Mesothelial cell of epicardium (in vitro differentiated cells): Measurements from ENCODE around the gene ATP5F1C. TPM values are rescaled to one million over a fixed set of nuclear protein-coding genes. Genes with fewer than 3 reads are reported as not detected.

ENCODE experiments used
- DNase-seq, 2 experiments: peaks; one replicate each; pipeline ENCODE4 v3.0.0; 2021; ENCODE audit warnings: low spot score in 2 of 2; ENCODE audit not compliant: unreplicated experiment in 2 of 2
- H3K27ac Mint-ChIP-seq: 2 replicates; pipeline ENCODE4 v1.8.0; 2021; ENCODE audit warnings: mixed read lengths
- H3K27me3 Mint-ChIP-seq: 2 replicates; pipeline ENCODE4 v1.8.0; 2021; ENCODE audit warnings: low read depth, mixed read lengths
- H3K36me3 Mint-ChIP-seq: 2 replicates; pipeline ENCODE4 v1.8.0; 2021; ENCODE audit warnings: mixed read lengths
- H3K4me1 Mint-ChIP-seq: 2 replicates; pipeline ENCODE4 v1.8.0; 2021; ENCODE audit warnings: mixed read lengths
- H3K4me3 Mint-ChIP-seq: 2 replicates; pipeline ENCODE4 v1.8.0; 2021; ENCODE audit warnings: mild to moderate bottlenecking, moderate library complexity, mixed read lengths
- H3K9me3 Mint-ChIP-seq: 2 replicates; pipeline ENCODE4 v1.8.0; 2021; ENCODE audit warnings: mixed read lengths
- total RNA-seq: library from RNA; stranded (reverse); gene quantifications from 3 replicates; pipeline ENCODE4 v1.2.1, GENCODE V29; 2021
- TF ChIP-seq, protein P1 (sequence below): fragments of 200-600 bp; sonication (generic); IDR thresholded peaks from one replicate; pipeline ENCODE4 v1.5.0; 2021; ENCODE audit warnings: antibody characterized with exemption; ENCODE audit not compliant: unreplicated experiment

The ATP5F1C gene
- total RNA-seq, 1 donor from 2014 or later = 184 TPM

DNA sequence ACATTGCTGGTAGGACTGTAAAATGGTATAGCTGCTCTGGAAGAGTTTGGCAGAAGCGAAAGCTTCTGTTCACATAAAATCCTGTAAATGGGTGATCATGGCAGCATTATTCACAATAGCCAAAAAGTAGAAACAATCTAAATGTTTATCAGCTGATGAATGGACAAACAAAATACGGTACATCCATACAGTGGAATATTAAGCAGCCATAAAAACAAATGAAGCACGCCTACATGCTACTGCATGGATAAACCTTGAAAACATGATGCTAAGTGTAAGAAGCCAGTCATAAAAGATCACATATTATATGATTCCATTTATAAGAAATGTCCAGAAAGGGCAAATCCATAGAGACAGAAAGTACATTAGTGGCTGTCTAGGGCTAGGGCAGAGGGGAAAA lies 32.9 kb upstream of the ATP5F1C start:
- no peak for DNase-seq
- Mint-ChIP-seq H3K36me3 (peaks cover 59% of the 10 kb centered on the region), H3K27ac (no peak overlapping the region), H3K9me3 (peaks cover 11% of the 10 kb centered on the region), H3K4me1 (no peaks in the 10 kb centered on the region), H3K27me3 (no peaks in the 10 kb centered on the region), H3K4me3 (no peak overlapping the region)
- TF ChIP-seq, protein P1, sequence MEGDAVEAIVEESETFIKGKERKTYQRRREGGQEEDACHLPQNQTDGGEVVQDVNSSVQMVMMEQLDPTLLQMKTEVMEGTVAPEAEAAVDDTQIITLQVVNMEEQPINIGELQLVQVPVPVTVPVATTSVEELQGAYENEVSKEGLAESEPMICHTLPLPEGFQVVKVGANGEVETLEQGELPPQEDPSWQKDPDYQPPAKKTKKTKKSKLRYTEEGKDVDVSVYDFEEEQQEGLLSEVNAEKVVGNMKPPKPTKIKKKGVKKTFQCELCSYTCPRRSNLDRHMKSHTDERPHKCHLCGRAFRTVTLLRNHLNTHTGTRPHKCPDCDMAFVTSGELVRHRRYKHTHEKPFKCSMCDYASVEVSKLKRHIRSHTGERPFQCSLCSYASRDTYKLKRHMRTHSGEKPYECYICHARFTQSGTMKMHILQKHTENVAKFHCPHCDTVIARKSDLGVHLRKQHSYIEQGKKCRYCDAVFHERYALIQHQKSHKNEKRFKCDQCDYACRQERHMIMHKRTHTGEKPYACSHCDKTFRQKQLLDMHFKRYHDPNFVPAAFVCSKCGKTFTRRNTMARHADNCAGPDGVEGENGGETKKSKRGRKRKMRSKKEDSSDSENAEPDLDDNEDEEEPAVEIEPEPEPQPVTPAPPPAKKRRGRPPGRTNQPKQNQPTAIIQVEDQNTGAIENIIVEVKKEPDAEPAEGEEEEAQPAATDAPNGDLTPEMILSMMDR = no peak

DNA sequence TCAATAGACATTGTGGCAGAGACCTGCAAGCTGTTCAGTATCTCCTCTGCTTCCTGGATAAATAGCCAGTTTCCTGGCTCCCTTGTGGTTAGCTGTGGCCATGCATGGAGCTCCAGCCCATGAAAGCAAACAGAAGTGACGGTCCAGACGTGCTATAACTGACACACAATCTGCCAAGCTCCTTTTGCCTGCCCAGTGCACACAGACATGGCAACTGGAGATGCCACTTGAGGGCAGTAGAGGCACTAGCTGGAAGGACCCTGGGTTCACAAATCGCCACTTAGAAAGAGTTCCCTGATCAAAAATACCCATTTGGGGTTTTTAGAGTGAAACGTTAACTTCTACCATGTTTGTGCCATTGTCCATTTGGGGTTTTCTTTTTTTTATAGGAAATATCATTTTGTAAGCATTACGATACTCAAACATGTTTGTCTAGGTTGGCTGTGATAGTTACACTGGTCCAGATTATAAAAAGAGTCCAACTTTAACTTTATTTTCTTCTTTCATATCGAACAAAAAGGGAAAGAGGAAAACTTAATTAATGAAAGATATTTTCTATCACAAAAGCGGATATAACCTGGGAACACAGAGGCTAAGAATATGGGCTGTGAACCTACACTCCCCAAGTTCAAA lies 31.5 kb upstream of the ATP5F1C start:
- H3K27ac Mint-ChIP-seq = no peak overlapping the region
- no peak for DNase-seq
- no peaks in the 10 kb centered on the region for H3K4me1 Mint-ChIP-seq
- H3K27me3 Mint-ChIP-seq = no peaks in the 10 kb centered on the region
- H3K4me3 Mint-ChIP-seq = no peak overlapping the region
- H3K36me3 Mint-ChIP-seq = peaks cover 64% of the 10 kb centered on the region
- TF ChIP-seq, protein P1 = no peak
- H3K9me3 Mint-ChIP-seq = peaks cover 11% of the 10 kb centered on the region

DNA sequence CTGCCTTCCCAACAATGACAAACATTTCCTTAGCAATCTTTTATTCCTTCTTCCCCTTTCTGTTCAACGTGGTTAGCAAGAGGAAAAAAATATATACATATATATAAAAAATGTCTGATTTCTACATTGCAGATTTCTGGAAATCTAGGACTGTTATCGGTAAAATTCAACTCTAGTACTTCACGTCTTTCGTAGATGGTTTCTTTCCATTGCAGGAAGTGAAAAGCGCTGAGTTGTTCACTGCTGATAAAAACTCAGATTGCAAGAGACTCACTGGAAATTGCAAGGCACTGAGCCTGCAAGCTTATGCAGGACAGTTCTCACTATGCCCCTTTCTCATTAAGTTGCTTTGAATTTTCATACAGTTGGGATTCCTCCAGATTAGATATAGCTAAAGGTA lies 24.0 kb upstream of the ATP5F1C start:
- Mint-ChIP-seq H3K9me3 (no peaks in the 10 kb centered on the region), H3K27me3 (no peaks in the 10 kb centered on the region), H3K4me3 (no peak overlapping the region), H3K36me3 (peaks cover 39% of the 10 kb centered on the region), H3K4me1 (peaks cover 16% of the 10 kb centered on the region), H3K27ac (peak overlapping the region; percentile 40)
- TF ChIP-seq, protein P1 = no peak
- no peak for DNase-seq

DNA sequence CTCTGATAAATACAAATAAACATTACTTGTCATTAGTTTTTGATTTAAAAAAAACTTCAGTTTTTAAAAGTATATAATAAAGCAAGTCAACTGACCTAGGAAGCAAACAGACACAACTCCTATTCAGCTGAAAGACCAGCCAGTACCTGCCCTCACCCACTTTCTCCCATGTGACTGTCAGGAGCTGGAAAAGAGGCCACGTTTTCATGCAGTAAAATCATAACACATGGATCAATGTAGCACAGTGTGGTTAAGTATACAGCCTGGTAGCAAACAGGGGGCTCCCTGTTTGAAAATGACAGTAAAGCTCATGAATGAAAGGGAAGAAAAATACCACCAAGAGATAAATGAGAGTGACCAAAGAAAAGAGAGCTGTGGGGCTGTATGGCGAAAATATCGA lies 21.7 kb upstream of the ATP5F1C start:
- no peaks in the 10 kb centered on the region for H3K9me3 Mint-ChIP-seq
- TF ChIP-seq, protein P1 = no peak
- no peak overlapping the region for H3K27ac Mint-ChIP-seq
- no peaks in the 10 kb centered on the region for H3K27me3 Mint-ChIP-seq
- no peak overlapping the region for H3K4me3 Mint-ChIP-seq
- DNase-seq = no peak
- peaks cover 41% of the 10 kb centered on the region for H3K36me3 Mint-ChIP-seq
- H3K4me1 Mint-ChIP-seq = peaks cover 24% of the 10 kb centered on the region

DNA sequence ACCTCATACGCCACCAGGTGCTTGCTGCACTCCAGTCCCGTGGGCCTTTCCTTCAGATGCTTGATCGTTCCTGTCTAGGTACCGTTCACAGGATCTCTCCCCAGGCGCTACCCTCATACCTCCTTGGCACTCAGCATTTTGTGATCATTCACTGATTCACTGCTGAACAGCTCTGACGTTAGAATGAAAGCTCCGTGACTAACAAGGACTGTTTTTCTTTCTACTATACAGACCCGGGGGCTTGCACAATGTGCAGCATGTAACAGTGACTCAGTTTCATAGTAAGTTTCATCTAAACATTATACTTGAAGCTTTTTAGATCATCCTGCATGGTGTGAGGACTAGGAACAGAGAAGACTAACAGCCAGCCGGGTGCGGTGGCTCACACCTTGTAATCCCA lies 20.8 kb upstream of the ATP5F1C start:
- peaks cover 35% of the 10 kb centered on the region for H3K36me3 Mint-ChIP-seq
- H3K27ac Mint-ChIP-seq = no peak overlapping the region
- H3K9me3 Mint-ChIP-seq = no peaks in the 10 kb centered on the region
- TF ChIP-seq, protein P1 = no peak
- DNase-seq = no peak
- no peak overlapping the region for H3K4me3 Mint-ChIP-seq
- H3K27me3 Mint-ChIP-seq = no peaks in the 10 kb centered on the region
- H3K4me1 Mint-ChIP-seq = peaks cover 25% of the 10 kb centered on the region

DNA sequence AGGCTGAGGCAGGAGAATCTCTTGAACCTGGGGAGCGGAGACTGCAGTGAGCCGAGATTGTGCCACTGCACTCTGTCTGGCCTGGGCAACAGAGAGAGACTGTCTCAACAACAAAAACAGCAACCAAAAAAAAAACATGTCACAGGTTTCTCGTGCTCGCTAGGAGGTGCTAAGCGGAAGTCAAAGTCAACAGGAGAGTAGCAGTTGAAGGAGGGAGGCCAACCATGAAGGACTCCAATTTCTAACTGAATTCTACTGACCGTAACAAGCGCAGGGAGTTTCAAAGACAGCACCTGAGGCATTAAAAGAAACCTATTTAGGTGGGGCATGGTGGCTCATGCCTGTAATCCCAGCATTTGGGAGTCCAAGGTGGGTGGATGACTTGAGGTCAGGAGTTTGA lies 19.6 kb upstream of the ATP5F1C start:
- Mint-ChIP-seq H3K4me3 (no peak overlapping the region), H3K27ac (no peak overlapping the region), H3K27me3 (no peaks in the 10 kb centered on the region), H3K9me3 (no peaks in the 10 kb centered on the region), H3K36me3 (peaks cover 35% of the 10 kb centered on the region), H3K4me1 (peaks cover 20% of the 10 kb centered on the region)
- TF ChIP-seq, protein P1 = no peak
- DNase-seq = no peak
